ENCODE results near the gene ENTPD2. TPM values are rescaled to one million over a fixed set of nuclear protein-coding genes. Genes with fewer than 3 reads are reported as not detected.

Gene ENTPD2
- total RNA-seq, 4 donors from 2014 or later, result 2.4 to 11.5 TPM; not detected in 2

Small RNA genes lying within 50 kb of the gene (small RNA-seq; reads per million reads assigned to genes)
- gene RF00153, result not detected

Other genes with a start within 250 kb of the ENTPD2 start
- 10 to 100 TPM; 28.8 to 57.9 (median 39.6) TPM for gene RABL6, start 246.1 kb downstream of the ENTPD2 start, total RNA-seq
- 1 to 10 TPM in 3 of 4 donors, not detected in 1; 1.3 to 3.6 (median 3.6) TPM for gene AJM1, start 211.6 kb downstream of the ENTPD2 start, total RNA-seq
- 10 to 100 TPM; 12.4 to 55.5 (median 31.4) TPM for gene PHPT1, start 204.7 kb downstream of the ENTPD2 start, total RNA-seq
- gene MAMDC4, start 201.7 kb downstream of the ENTPD2 start, total RNA-seq, result 1 to 10 TPM in 2 of 4 donors, under 1 TPM in 1, not detected in 1; 0.26 to 4.3 (median 4.2) TPM
- gene EDF1, start 187.8 kb downstream of the ENTPD2 start, total RNA-seq, result 100 to 1,000 TPM in 3 of 4 donors, 10 to 100 TPM in 1; 75.6 to 244 (median 144) TPM
- 10 to 100 TPM in 3 of 4 donors, under 1 TPM in 1; 0.88 to 22.1 (median 11.9) TPM for gene TRAF2, start 167.5 kb downstream of the ENTPD2 start, total RNA-seq
- 100 to 1,000 TPM in 1 of 4 donors, 10 to 100 TPM in 3; 67.4 to 111 (median 75.3) TPM for gene FBXW5, start 109.3 kb downstream of the ENTPD2 start, total RNA-seq
- gene C8G, start 108.8 kb downstream of the ENTPD2 start, total RNA-seq, result not detected
- gene LCN12, start 101.8 kb downstream of the ENTPD2 start, total RNA-seq, result 10 to 100 TPM in 2 of 4 donors, 1 to 10 TPM in 1, not detected in 1; 5.4 to 43.2 (median 10.3) TPM
- gene PTGDS, start 76.6 kb downstream of the ENTPD2 start, total RNA-seq, result 100 to 1,000 TPM in 1 of 4 donors, 10 to 100 TPM in 3; 13.5 to 116 (median 58.8) TPM
- 1 to 10 TPM in 1 of 4 donors, under 1 TPM in 3; under 0.01 to 6.9 (median 0.54) TPM for gene LCNL1, start 71.1 kb downstream of the ENTPD2 start, total RNA-seq
- 10 to 100 TPM; 14.2 to 39.5 (median 18.8) TPM for gene PAXX, start 61.6 kb downstream of the ENTPD2 start, total RNA-seq
- 1 to 10 TPM in 2 of 4 donors, not detected in 2; 1.5 TPM for gene CLIC3, start 57.5 kb downstream of the ENTPD2 start, total RNA-seq
- gene ABCA2, start 25.8 kb downstream of the ENTPD2 start, total RNA-seq, result 10 to 100 TPM; 24.8 to 36.9 (median 26.1) TPM
- not detected for gene FUT7, start 22.0 kb downstream of the ENTPD2 start, total RNA-seq
- 100 to 1,000 TPM in 1 of 4 donors, 10 to 100 TPM in 3; 25.2 to 221 (median 59.2) TPM for gene NPDC1, start 7.9 kb downstream of the ENTPD2 start, total RNA-seq
- gene SAPCD2, start 16.5 kb upstream of the ENTPD2 start, total RNA-seq, result 1 to 10 TPM in 2 of 4 donors, under 1 TPM in 1, not detected in 1; 0.15 to 5.9 (median 1.0) TPM
- 10 to 100 TPM in 1 of 4 donors, 1 to 10 TPM in 2, under 1 TPM in 1; 0.51 to 13.8 (median 5.3) TPM for gene UAP1L1, start 23.5 kb upstream of the ENTPD2 start, total RNA-seq
- gene MAN1B1, start 32.9 kb upstream of the ENTPD2 start, total RNA-seq, result 10 to 100 TPM; 32.9 to 65.0 (median 47.5) TPM
- 100 to 1,000 TPM in 1 of 4 donors, 10 to 100 TPM in 3; 23.2 to 100 (median 76.8) TPM for gene DPP7, start 60.7 kb upstream of the ENTPD2 start, total RNA-seq
- not detected for gene GRIN1, start 85.1 kb upstream of the ENTPD2 start, total RNA-seq
- under 1 TPM in 1 of 4 donors, not detected in 3; 0.29 TPM for gene LRRC26, start 116.0 kb upstream of the ENTPD2 start, total RNA-seq
- not detected for gene TMEM210, start 118.0 kb upstream of the ENTPD2 start, total RNA-seq
- gene ANAPC2, start 134.5 kb upstream of the ENTPD2 start, total RNA-seq, result 10 to 100 TPM in 3 of 4 donors, 1 to 10 TPM in 1; 6.7 to 65.6 (median 24.9) TPM
- 10 to 100 TPM; 17.1 to 47.1 (median 40.6) TPM for gene SSNA1, start 134.6 kb upstream of the ENTPD2 start, total RNA-seq
- gene TPRN, start 146.7 kb upstream of the ENTPD2 start, total RNA-seq, result 10 to 100 TPM in 1 of 4 donors, 1 to 10 TPM in 2, under 1 TPM in 1; 0.29 to 17.1 (median 5.5) TPM
- 10 to 100 TPM; 33.2 to 53.3 (median 38.7) TPM for gene TMEM203, start 151.6 kb upstream of the ENTPD2 start, total RNA-seq
- gene NDOR1, start 151.6 kb upstream of the ENTPD2 start, total RNA-seq, result 10 to 100 TPM in 1 of 4 donors, 1 to 10 TPM in 1, not detected in 2; 4.5 to 14.9 TPM
- 1 to 10 TPM in 1 of 4 donors, not detected in 3; 3.7 TPM for gene RNF208, start 168.2 kb upstream of the ENTPD2 start, total RNA-seq
- gene CYSRT1, start 171.1 kb upstream of the ENTPD2 start, total RNA-seq, result under 1 TPM in 1 of 4 donors, not detected in 3; 0.34 TPM
- gene RNF224, start 173.4 kb upstream of the ENTPD2 start, total RNA-seq, result under 1 TPM in 1 of 4 donors, not detected in 3; 0.21 TPM
- under 1 TPM in 1 of 4 donors, not detected in 3; 0.48 TPM for gene SLC34A3, start 176.8 kb upstream of the ENTPD2 start, total RNA-seq
- 100 to 1,000 TPM in 3 of 4 donors, 10 to 100 TPM in 1; 91.5 to 174 (median 139) TPM for gene TUBB4B, start 187.2 kb upstream of the ENTPD2 start, total RNA-seq
- gene STPG3, start 197.2 kb upstream of the ENTPD2 start, total RNA-seq, result not detected
- gene NELFB, start 201.3 kb upstream of the ENTPD2 start, total RNA-seq, result 10 to 100 TPM; 17.1 to 46.5 (median 43.2) TPM
- gene TOR4A, start 223.7 kb upstream of the ENTPD2 start, total RNA-seq, result 10 to 100 TPM in 3 of 4 donors, 1 to 10 TPM in 1; 2.6 to 12.7 (median 11.5) TPM
- 10 to 100 TPM in 2 of 4 donors, 1 to 10 TPM in 1, under 1 TPM in 1; 0.29 to 16.5 (median 11.4) TPM for gene NRARP, start 248.2 kb upstream of the ENTPD2 start, total RNA-seq

All from uterus (tissue), 4 donors.